K562 (cell line): ENCODE measurements around the gene GGCT. TPM values are rescaled to one million over a fixed set of nuclear protein-coding genes. Genes with fewer than 3 reads are reported as not detected.
A peak's percentile ranks its signal among the peaks of the same experiment; 100 is the strongest.

Source experiments
- ATF1 ChIP-seq, 2 experiments: fragments of 450-650 bp in 1 of 2; IDR thresholded peaks; 2 replicates each; pipeline ENCODE4 v1.6.1; 2016; ENCODE audit warnings: missing compliant biosample characterization in 1 of 2, missing genetic modification characterization in 1 of 2
- EHMT2 ChIP-seq: fragments of 450-650 bp; IDR thresholded peaks from 2 replicates; pipeline ENCODE4 v1.6.1; 2018; ENCODE audit warnings: antibody characterized with exemption
- ELF4 ChIP-seq: fragments of 450-650 bp; formaldehyde crosslinking; IDR thresholded peaks from 2 replicates; pipeline ENCODE4 v1.4.0; 2022; ENCODE audit warnings: missing genetic modification characterization
- EWSR1 ChIP-seq: fragments of 450-650 bp; IDR thresholded peaks from 2 replicates; pipeline ENCODE4 v1.6.1; 2018; ENCODE audit warnings: borderline replicate concordance, mild to moderate bottlenecking, low read depth, moderate library complexity; ENCODE audit not compliant: partially characterized antibody
- GABPA ChIP-seq: fragments of 200-800 bp; sonication (Bioruptor generic); conservative IDR thresholded peaks from 2 replicates; pipeline ENCODE4 v1.6.1; 2016; ENCODE audit warnings: low read depth, missing genetic modification characterization, missing compliant biosample characterization
- HDAC3 ChIP-seq: fragments of 450-650 bp; IDR thresholded peaks from 2 replicates; pipeline ENCODE4 v1.6.1; 2018; ENCODE audit warnings: borderline replicate concordance, mild to moderate bottlenecking, moderate library complexity; ENCODE audit not compliant: partially characterized antibody
- MAFF ChIP-seq: IDR thresholded peaks from 2 replicates; pipeline ENCODE4 v1.6.1; 2012; ENCODE audit warnings: low read length, improper control_type of control experiment
- MLLT1 ChIP-seq, 2 experiments: fragments of 450-650 bp; IDR thresholded peaks; 2 replicates each; pipeline ENCODE4 v1.6.1; 2016
- NFE2L1 ChIP-seq: fragments of 450-650 bp; IDR thresholded peaks from 2 replicates; pipeline ENCODE4 v1.6.1; 2016; ENCODE audit warnings: missing genetic modification characterization, low read depth, mild to moderate bottlenecking, missing compliant biosample characterization, moderate library complexity, borderline replicate concordance
- PHF8 ChIP-seq: fragments of 200-600 bp; sonication (generic); IDR thresholded peaks from 2 replicates; pipeline ENCODE4 v1.6.1; 2012; ENCODE audit warnings: mixed run types, mild to moderate bottlenecking, inconsistent platforms, low read length, moderate library complexity, borderline replicate concordance
- RUNX1 ChIP-seq: sonication (generic); IDR thresholded peaks from 2 replicates; pipeline ENCODE4 v1.6.1; 2016; ENCODE audit warnings: antibody characterized with exemption, low read depth
- SAFB ChIP-seq: fragments of 200-400 bp; formaldehyde crosslinking; IDR thresholded peaks from 2 replicates; pipeline ENCODE4 v1.6.1; 2017; ENCODE audit warnings: low read depth, low read length, borderline replicate concordance
- SMARCA4 ChIP-seq: fragments of 450-650 bp; IDR thresholded peaks from 2 replicates; pipeline ENCODE4 v1.6.1; 2016
- SRSF3 ChIP-seq: fragments of 200-400 bp; formaldehyde crosslinking; IDR thresholded peaks from 2 replicates; pipeline ENCODE4 v1.6.1; 2016; ENCODE audit warnings: mild to moderate bottlenecking, low read length, moderate library complexity; ENCODE audit not compliant: insufficient read depth
- SUPT5H ChIP-seq: fragments of 450-650 bp; IDR thresholded peaks from 2 replicates; pipeline ENCODE4 v1.6.1; 2016
- TAL1 ChIP-seq: fragments of 450-650 bp; IDR thresholded peaks from 2 replicates; pipeline ENCODE4 v1.6.1; 2016; ENCODE audit warnings: mild to moderate bottlenecking
- TRIM24 ChIP-seq, 2 experiments: fragments of 450-650 bp; IDR thresholded peaks; 2 replicates each; pipeline ENCODE4 v1.6.1; 2016
- polyA plus RNA-seq, 8 experiments: library from polyadenylated mRNA; depleted of rRNA in 4 of 8; stranded (reverse) in 5 of 8; unstranded in 3 of 8; fragments of >200 nt; fragmentation: Nextera tagmentation in 2 of 8; fragmentation: Illumina TruSeq in 1 of 8; extraction: Ambion mirVana in 2 of 8; extraction: Trizol in 1 of 8; gene quantifications; 2 replicates each; pipeline versions ENCODE4 v1.2.1 to v1.2.3, GENCODE V29; 2011 to 2014; ENCODE audit warnings: inconsistent platforms in 1 of 8, missing spikeins in 1 of 8
- total RNA-seq, 7 experiments: library from RNA; depleted of rRNA in 6 of 7; stranded (reverse); fragments of >200 nt in 6 of 7; fragmentation: Illumina TruSeq in 2 of 7; extraction: Trizol in 2 of 7; gene quantifications; 2 replicates each; pipeline versions ENCODE4 v1.2.1 to v1.2.3, GENCODE V29; 2011 to 2021; ENCODE audit warnings: low replicate concordance in 1 of 7
- TF ChIP-seq, protein P1 (sequence below): fragments of 150-350 bp; conservative IDR thresholded peaks from 2 replicates; pipeline ENCODE4 v1.6.1; 2014; ENCODE audit warnings: low read length
- TF ChIP-seq, protein P2 (sequence below): fragments of 450-650 bp; conservative IDR thresholded peaks from 2 replicates; pipeline ENCODE4 v1.6.1; 2016; ENCODE audit warnings: missing genetic modification characterization, low read depth, mild to moderate bottlenecking, control low read depth, missing compliant biosample characterization
- TF ChIP-seq, protein P3 (sequence below): sonication (generic); formaldehyde crosslinking; IDR thresholded peaks from 2 replicates; pipeline ENCODE4 v1.8.0; 2022; ENCODE audit warnings: missing genetic modification reagents, mild to moderate bottlenecking, borderline replicate concordance

The GGCT gene
- total and polyA plus RNA-seq, 9 of the 15 experiments (the other 6 are each of a cell fraction or from before 2014, with no cell fraction given): 79.0 to 349 (median 136) TPM

DNA sequence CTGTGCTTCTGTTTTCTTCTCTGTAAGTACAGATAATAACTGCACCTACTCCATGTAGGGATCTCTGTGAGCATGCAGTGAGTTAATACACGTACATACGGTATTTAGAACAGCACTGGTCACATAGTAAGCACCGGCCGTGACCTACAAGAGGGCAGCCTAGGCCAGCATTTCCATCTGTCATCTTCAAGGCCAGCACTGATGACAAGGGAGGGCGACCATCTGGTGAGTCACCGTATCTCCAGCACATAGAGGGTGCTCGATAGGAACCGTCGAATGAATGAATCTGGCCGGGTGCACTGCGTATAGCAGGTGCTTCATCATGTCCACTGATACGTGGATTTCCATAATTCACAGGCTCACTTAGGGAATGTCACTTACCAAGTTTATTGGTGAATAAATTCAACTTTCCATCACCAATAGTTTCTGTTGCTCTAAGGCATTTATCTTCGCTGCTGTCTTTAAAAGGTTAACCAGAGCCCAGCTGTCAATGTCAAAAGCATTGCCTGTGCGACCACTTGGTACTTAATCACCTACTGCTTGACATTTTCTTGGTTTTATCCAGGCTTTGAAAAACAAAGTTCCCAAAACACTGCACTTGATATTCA lies 34.4 kb downstream of the GGCT start (continued):
- TF ChIP-seq, protein P1, sequence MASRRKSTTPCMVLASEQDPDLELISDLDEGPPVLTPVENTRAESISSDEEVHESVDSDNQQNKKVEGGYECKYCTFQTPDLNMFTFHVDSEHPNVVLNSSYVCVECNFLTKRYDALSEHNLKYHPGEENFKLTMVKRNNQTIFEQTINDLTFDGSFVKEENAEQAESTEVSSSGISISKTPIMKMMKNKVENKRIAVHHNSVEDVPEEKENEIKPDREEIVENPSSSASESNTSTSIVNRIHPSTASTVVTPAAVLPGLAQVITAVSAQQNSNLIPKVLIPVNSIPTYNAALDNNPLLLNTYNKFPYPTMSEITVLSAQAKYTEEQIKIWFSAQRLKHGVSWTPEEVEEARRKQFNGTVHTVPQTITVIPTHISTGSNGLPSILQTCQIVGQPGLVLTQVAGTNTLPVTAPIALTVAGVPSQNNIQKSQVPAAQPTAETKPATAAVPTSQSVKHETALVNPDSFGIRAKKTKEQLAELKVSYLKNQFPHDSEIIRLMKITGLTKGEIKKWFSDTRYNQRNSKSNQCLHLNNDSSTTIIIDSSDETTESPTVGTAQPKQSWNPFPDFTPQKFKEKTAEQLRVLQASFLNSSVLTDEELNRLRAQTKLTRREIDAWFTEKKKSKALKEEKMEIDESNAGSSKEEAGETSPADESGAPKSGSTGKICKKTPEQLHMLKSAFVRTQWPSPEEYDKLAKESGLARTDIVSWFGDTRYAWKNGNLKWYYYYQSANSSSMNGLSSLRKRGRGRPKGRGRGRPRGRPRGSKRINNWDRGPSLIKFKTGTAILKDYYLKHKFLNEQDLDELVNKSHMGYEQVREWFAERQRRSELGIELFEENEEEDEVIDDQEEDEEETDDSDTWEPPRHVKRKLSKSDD: no peak
- TF ChIP-seq ATF1 (CRISPR knock-in tag; IDR thresholded peaks at IDR 0.05) (peak; percentile 74), ATF1 (tag; IDR thresholded peaks at IDR 0.05) (peak; percentile 90), RUNX1 (no peak), NFE2L1 (tag) (no peak), EWSR1 (no peak), SUPT5H (no peak), TRIM24 (IDR thresholded peaks at IDR 0.05) (0 out of 4 replicates have a peak, but pooled peaks of 1 of the 2 experiments have one; percentile 39), SMARCA4 (peak; percentile 64), PHF8 (no peak; the same call in 1 of the 2 replicates), MLLT1 (IDR thresholded peaks at IDR 0.05) (0 out of 4 replicates have a peak, but pooled peaks of 1 of the 2 experiments have one; percentile 53), MAFF (no peak), GABPA (tag) (no peak), HDAC3 (no peak), TAL1 (peak; percentile 61), SRSF3 (no peak), SAFB (no peak), EHMT2 (no peak), ELF4 (peak; percentile 24; the same call in 1 of the 2 replicates)
- TF ChIP-seq, protein P2, sequence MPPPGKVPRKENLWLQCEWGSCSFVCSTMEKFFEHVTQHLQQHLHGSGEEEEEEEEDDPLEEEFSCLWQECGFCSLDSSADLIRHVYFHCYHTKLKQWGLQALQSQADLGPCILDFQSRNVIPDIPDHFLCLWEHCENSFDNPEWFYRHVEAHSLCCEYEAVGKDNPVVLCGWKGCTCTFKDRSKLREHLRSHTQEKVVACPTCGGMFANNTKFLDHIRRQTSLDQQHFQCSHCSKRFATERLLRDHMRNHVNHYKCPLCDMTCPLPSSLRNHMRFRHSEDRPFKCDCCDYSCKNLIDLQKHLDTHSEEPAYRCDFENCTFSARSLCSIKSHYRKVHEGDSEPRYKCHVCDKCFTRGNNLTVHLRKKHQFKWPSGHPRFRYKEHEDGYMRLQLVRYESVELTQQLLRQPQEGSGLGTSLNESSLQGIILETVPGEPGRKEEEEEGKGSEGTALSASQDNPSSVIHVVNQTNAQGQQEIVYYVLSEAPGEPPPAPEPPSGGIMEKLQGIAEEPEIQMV (tag): no peak
- TF ChIP-seq, protein P3, sequence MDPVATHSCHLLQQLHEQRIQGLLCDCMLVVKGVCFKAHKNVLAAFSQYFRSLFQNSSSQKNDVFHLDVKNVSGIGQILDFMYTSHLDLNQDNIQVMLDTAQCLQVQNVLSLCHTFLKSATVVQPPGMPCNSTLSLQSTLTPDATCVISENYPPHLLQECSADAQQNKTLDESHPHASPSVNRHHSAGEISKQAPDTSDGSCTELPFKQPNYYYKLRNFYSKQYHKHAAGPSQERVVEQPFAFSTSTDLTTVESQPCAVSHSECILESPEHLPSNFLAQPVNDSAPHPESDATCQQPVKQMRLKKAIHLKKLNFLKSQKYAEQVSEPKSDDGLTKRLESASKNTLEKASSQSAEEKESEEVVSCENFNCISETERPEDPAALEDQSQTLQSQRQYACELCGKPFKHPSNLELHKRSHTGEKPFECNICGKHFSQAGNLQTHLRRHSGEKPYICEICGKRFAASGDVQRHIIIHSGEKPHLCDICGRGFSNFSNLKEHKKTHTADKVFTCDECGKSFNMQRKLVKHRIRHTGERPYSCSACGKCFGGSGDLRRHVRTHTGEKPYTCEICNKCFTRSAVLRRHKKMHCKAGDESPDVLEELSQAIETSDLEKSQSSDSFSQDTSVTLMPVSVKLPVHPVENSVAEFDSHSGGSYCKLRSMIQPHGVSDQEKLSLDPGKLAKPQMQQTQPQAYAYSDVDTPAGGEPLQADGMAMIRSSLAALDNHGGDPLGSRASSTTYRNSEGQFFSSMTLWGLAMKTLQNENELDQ (CRISPR knock-in tag): no peak
